Measurements from ENCODE around the gene ABR. TPM values are rescaled to one million over a fixed set of nuclear protein-coding genes. Genes with fewer than 3 reads are reported as not detected.

The ABR gene
- total and polyA plus RNA-seq, 2 of the 8 experiments (the other 6 are each of a cell fraction or from before 2014, with no cell fraction given) = 44.8 to 47.2 TPM

DNA sequence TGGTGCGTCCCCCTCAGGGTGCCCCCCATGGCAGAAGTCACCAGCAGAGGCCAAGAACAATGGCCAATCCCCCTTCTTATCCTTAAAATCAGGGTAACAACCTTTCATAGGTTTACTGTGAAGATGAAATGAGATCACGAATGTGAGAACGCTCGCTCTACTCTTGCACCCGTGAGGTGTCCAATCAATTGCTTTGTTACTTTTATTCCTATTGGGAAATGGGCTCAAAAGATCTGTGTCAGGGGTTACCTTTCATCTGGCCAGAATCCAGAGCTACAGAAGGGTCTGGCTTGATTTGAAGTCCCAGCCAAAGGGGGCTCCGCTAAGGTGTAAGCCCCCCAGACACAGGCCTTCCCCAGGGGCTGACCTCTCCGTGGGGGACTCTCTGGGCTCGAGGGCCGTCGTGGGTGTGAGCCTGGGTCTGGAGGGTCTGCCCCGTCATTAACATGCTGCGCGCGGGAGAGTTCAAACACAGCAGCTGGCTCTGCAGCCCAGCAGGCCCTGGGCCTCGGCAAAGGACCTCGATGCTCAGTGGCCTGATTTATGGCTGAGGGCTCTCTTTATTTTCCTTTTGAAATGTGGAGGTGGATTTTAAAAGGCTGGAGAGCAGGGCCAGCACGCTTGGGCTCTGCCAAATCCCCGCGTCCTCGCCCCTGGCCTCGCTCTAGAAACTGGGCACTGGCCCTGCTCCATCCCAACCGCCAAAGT is 10.4 kb downstream of the ABR start (continued):
- TF ChIP-seq, protein P1, sequence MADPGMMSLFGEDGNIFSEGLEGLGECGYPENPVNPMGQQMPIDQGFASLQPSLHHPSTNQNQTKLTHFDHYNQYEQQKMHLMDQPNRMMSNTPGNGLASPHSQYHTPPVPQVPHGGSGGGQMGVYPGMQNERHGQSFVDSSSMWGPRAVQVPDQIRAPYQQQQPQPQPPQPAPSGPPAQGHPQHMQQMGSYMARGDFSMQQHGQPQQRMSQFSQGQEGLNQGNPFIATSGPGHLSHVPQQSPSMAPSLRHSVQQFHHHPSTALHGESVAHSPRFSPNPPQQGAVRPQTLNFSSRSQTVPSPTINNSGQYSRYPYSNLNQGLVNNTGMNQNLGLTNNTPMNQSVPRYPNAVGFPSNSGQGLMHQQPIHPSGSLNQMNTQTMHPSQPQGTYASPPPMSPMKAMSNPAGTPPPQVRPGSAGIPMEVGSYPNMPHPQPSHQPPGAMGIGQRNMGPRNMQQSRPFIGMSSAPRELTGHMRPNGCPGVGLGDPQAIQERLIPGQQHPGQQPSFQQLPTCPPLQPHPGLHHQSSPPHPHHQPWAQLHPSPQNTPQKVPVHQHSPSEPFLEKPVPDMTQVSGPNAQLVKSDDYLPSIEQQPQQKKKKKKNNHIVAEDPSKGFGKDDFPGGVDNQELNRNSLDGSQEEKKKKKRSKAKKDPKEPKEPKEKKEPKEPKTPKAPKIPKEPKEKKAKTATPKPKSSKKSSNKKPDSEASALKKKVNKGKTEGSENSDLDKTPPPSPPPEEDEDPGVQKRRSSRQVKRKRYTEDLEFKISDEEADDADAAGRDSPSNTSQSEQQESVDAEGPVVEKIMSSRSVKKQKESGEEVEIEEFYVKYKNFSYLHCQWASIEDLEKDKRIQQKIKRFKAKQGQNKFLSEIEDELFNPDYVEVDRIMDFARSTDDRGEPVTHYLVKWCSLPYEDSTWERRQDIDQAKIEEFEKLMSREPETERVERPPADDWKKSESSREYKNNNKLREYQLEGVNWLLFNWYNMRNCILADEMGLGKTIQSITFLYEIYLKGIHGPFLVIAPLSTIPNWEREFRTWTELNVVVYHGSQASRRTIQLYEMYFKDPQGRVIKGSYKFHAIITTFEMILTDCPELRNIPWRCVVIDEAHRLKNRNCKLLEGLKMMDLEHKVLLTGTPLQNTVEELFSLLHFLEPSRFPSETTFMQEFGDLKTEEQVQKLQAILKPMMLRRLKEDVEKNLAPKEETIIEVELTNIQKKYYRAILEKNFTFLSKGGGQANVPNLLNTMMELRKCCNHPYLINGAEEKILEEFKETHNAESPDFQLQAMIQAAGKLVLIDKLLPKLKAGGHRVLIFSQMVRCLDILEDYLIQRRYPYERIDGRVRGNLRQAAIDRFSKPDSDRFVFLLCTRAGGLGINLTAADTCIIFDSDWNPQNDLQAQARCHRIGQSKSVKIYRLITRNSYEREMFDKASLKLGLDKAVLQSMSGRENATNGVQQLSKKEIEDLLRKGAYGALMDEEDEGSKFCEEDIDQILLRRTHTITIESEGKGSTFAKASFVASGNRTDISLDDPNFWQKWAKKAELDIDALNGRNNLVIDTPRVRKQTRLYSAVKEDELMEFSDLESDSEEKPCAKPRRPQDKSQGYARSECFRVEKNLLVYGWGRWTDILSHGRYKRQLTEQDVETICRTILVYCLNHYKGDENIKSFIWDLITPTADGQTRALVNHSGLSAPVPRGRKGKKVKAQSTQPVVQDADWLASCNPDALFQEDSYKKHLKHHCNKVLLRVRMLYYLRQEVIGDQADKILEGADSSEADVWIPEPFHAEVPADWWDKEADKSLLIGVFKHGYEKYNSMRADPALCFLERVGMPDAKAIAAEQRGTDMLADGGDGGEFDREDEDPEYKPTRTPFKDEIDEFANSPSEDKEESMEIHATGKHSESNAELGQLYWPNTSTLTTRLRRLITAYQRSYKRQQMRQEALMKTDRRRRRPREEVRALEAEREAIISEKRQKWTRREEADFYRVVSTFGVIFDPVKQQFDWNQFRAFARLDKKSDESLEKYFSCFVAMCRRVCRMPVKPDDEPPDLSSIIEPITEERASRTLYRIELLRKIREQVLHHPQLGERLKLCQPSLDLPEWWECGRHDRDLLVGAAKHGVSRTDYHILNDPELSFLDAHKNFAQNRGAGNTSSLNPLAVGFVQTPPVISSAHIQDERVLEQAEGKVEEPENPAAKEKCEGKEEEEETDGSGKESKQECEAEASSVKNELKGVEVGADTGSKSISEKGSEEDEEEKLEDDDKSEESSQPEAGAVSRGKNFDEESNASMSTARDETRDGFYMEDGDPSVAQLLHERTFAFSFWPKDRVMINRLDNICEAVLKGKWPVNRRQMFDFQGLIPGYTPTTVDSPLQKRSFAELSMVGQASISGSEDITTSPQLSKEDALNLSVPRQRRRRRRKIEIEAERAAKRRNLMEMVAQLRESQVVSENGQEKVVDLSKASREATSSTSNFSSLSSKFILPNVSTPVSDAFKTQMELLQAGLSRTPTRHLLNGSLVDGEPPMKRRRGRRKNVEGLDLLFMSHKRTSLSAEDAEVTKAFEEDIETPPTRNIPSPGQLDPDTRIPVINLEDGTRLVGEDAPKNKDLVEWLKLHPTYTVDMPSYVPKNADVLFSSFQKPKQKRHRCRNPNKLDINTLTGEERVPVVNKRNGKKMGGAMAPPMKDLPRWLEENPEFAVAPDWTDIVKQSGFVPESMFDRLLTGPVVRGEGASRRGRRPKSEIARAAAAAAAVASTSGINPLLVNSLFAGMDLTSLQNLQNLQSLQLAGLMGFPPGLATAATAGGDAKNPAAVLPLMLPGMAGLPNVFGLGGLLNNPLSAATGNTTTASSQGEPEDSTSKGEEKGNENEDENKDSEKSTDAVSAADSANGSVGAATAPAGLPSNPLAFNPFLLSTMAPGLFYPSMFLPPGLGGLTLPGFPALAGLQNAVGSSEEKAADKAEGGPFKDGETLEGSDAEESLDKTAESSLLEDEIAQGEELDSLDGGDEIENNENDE (IDR thresholded peaks at IDR 0.05; ENCODE audit: insufficient replicate concordance, low read length) = no peak
- TF ChIP-seq GTF2F1 (IDR thresholded peaks at IDR 0.05; ENCODE audit: borderline replicate concordance, low read depth, low read length) = no peak
- no peak for TF ChIP-seq SRF (IDR thresholded peaks at IDR 0.05; ENCODE audit: low read depth, low read length)
- TF ChIP-seq CHD2 (IDR thresholded peaks at IDR 0.05; ENCODE audit: low read length) = no peak
- TF ChIP-seq, protein P2, sequence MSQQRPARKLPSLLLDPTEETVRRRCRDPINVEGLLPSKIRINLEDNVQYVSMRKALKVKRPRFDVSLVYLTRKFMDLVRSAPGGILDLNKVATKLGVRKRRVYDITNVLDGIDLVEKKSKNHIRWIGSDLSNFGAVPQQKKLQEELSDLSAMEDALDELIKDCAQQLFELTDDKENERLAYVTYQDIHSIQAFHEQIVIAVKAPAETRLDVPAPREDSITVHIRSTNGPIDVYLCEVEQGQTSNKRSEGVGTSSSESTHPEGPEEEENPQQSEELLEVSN (IDR thresholded peaks at IDR 0.05) = no peak
